NOMO-1 treated with dmso at 0.1 percent for 144 hours (cell line): Measurements from ENCODE around the gene CALCOCO1.
"Not testable (repeated sequence)": the region's sequence is repeated elsewhere in the genome, so short reads cannot be mapped to it uniquely, and the experiment has no call there.

Experiments used
- DNase-seq: peaks from one replicate; lab custom pipeline; 2025; ENCODE audit not compliant: unreplicated experiment; lab: John Stamatoyannopoulos, UW

CALCOCO1 gene

DNA sequence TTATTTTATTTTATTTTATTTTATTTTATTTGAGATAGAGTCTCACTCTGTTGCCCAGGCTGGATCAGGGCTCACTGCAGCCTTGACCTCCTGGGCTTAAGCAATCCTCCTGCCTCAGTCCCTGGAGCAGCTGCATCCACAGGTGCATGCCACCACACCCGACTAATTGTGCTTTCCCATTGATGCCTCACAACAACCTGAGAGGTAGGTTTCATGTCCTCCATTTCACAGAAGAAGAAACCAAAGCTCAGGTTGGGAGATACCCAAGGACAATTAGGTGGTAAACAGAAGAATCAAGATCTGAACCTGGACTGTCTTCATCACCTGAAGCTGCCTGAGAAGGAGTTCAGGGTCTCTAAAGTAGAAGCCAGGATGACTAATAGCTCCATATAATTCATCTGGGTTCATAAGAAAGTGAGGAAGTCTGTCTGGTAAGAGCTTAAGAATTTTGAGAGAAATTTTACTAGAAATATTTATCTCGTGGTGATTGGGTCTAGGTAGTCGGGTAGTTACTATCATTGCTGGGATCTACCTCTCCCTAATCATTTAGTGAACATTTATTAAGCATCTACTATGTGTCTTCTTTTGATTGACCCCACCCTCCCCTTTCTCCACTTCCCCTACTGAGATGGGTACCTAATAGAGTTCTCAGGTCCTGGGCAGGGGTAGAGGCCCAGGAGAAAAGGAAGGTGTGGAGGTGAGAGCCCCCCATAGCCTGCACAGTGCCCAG, 28.1 kb downstream of the CALCOCO1 start:
- no peak for DNase-seq

- DNase-seq, result no peak
These were observed 30.5 kb downstream of the CALCOCO1 start for GRCh38 chr12:53696655-53697331.

GRCh38 chr12:53696285-53696654, 31.0 kb downstream of the CALCOCO1 start:
- DNase-seq, result no peak

DNA sequence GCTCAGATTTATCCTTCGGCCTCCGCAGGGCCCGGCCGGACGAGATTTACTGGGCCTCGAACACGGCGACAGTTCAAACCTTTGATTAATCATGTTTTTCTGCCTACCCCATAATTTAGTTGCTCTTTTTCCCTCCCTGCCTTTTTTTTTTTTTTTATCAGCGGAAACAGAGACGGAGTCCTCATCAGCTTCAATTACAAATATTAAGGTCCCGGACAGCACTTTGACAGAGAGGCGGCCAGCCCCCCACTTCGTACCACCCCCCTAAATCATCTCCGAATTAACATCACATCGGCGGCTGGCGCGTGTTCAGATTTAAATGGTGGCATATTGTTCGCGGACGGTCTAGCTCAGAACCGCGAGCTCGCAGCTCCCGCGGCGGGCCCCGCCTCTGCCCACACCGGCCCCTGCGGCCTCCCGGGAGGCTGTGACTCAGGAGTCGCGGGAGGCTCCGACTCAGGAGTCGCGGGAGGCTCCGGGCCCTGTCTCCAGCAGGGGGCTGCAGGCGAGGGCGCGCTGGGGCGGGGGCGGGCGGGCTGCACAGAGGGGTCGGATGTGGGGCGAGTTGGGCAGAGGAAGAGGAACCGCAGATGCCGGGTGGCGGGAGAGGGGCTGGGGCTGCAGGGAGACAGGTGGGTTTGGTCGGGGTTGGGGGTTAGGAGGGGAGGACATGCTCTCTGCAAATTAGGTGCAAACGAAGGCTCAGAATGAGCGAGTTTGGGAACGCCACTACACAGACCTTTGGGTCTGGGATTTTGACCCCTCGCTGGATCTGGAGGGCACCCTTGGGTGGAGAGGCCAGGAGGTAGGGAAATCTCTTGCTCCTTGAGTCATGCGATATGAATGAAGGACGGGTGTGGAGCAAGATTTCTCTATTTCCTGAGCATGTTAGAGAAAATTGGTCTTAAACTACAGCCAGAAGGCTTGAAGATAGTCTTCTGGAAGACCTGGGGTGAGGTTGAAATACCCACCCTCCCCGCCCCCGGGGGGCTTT, 31.8 kb downstream of the CALCOCO1 start:
- DNase-seq, result no peak

DNA sequence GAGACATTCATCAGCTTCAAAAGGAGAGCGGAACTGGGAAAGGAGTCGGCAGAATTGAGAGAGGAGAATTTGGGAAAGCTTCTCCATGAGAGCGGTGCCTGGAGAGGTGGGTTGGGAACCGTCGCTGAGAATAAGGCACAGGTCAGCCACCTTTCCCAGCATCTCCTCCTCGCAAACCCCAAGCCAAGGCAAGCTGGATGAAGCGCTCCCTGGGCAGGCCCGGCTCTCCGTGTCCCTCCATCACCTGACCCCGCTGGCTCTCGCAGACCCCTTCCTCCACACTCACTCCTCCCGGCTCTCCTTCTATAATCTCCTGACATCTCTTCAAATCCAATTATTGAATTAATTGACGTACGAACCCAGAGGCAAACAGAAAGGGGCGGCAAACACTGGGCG, 32.5 kb downstream of the CALCOCO1 start:
- no peak for DNase-seq

- DNase-seq, result no peak
These were observed 39.1 kb downstream of the CALCOCO1 start for GRCh38 chr12:53688134-53688533.

DNA sequence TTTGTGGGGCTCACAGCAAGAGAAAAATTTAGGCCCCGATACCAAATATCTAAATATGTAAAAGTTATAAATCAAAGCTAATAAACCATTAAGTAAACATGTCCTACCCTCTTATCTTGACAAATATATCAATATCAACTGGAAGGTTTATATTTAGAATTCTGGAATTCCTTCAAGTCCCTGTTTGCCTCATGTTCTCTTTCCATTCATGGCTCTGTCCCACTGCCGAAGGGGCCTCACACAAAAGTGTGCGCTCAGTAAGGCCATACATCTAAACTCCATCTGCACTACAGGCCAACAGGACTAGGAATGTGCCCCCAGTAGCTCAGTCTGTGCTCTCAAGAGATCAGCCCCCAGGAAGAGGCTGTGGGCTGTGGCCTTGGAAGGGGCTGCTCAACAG, 40.8 kb downstream of the CALCOCO1 start:
- DNase-seq, result no peak

- no peak for DNase-seq
These were observed 42.5 kb downstream of the CALCOCO1 start for GRCh38 chr12:53684654-53685220.

GRCh38 chr12:53683983-53684382, 43.3 kb downstream of the CALCOCO1 start:
- DNase-seq, result no peak

GRCh38 chr12:53683494-53683893, 43.8 kb downstream of the CALCOCO1 start:
- no peak for DNase-seq

GRCh38 chr12:53680061-53680460, 47.2 kb downstream of the CALCOCO1 start:
- not testable (repeated sequence) for DNase-seq

GRCh38 chr12:53677800-53678148, 49.5 kb downstream of the CALCOCO1 start:
- DNase-seq, result no peak

DNA sequence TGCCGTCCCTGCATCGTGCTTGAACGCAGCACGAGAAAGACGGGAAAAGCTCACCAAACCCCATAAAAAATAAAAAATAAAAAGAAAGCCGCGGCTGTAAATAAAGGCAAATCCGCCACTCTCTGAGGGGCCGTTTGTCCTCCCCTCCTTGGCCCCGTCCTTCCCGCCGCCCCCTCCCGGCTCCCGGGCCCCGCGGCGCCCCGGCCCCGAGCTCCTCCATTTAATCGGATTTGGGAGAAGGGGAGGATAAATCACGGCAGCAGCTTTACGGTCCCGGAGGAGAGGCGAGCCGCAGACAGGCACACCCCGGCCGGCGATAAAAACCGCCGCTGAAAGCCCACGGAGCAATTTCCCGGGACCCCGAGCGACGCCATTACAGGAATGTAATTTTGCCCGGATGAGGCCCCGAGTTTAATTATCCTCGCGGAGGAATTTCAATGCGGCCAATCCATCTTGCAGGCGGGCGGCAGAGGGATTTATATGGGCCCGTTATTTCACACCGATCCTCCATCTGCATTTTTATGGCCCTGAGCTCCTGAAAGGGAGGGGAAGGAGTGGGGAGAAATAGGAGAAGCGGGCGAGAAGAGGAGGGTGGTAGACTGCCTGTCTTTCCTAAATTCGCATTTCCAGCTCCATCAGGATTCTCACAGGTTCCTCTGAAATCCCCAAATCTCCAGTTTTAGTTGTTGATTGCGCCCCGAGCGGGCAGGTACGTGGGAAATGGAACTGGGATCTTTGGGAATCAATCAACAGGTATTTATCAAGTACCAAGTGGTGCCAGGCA, 50.0 kb downstream of the CALCOCO1 start:
- no peak for DNase-seq

- DNase-seq, result no peak
These were observed 50.6 kb downstream of the CALCOCO1 start for GRCh38 chr12:53676656-53677015.

DNA sequence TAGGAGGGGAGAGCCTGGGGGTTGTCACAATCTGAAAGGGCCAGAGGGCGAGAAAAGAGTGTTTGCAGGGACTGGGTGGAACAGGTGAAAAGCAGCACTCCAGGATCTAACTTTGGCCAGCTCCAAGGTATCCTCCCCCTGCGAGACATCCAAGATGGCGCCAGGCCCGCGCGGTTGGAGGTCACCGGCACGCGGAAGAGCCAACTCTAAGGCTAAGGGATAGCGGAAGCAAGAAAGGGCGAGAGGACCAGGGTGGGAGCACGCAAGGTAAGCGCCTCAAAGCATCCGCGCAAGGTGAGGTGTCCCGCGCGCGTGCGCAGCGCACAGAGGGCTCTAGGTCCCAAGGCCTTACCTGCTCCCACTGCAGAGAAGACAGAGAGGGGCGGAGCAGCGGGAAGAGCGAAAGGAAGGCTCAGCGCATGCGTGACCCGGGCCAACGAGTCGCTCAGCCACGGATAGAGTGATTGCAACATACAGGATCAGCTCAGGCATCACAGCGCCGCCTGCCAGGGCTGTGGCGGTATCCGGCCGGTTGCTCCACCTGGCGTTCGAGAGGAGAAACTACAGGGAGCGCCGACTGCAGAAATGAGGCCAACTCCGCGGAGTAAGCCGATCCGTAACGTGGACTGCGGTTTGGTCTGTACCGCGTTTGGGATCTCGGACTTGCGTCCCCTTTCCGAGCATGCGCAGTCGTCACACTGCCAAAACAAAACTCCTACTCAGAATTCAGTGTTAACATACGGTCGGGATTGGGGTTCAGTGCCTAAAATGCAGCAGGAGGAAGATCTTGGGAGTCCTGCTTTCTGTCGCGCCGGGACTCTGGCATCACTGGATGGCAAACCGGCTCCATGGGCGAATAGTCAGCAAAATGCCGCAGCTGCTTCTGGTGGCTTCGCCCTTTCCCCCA, 51.3 kb downstream of the CALCOCO1 start, which contains the start of gene ATP5MC2:
Gene ATP5MC2 (minus strand): TSS at position 383 of the 907 bp plus-strand sequence. CDS start 3,469 bp downstream, outside the sequence.
- peak; percentile 95 for DNase-seq

GRCh38 chr12:53674977-53675700, 52.1 kb downstream of the CALCOCO1 start:
- no peak for DNase-seq

GRCh38 chr12:53670971-53671370, 56.3 kb downstream of the CALCOCO1 start:
- no peak for DNase-seq

- DNase-seq, result no peak
These were observed 56.9 kb downstream of the CALCOCO1 start for GRCh38 chr12:53670308-53670707.

DNA sequence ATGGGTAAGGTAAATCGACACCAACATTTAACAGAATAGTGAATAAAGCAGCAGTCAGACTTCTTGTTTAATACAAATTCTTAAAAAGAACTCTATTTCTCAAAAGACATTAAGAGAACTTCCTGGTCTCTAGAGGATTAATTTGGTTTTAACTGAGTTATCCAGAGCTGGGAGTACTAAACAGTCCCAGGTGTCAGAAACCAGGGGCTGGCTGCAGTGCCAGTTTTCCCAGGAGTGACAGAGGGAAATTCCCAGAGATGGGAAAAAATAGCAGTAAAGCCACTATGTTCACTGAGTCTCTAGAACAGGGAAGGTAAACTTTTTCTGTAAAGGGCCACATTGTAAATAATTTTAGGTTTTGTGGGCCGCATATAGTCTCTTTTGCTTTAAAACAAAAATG, 60.2 kb downstream of the CALCOCO1 start:
- no peak for DNase-seq
